SK-N-MC (cell line): ENCODE measurements around the gene MRPL12.
A peak's percentile ranks its signal among the peaks of the same experiment; 100 is the strongest.

ENCODE experiments used
- EZH2 ChIP-seq: fragments of 200-600 bp; sonication (generic); IDR thresholded peaks from one replicate; pipeline ENCODE4 v1.6.1; 2017; ENCODE audit warnings: antibody characterized with exemption
- FOXP2 ChIP-seq: optimal IDR thresholded peaks from 2 replicates; pipeline ENCODE3; 2011; ENCODE audit warnings: mild to moderate bottlenecking, moderate library complexity; ENCODE audit not compliant: insufficient read depth; ENCODE audit errors: extremely low read length, control extremely low read depth
- POLR2AphosphoS5 ChIP-seq: IDR thresholded peaks from 2 replicates; pipeline ENCODE4 v1.6.1; 2012; ENCODE audit warnings: mild to moderate bottlenecking, low read depth, low read length, borderline replicate concordance

GRCh38 chr17:81701288-81702071 lies 1.7 kb upstream of the MRPL12 start:
- TF ChIP-seq EZH2 (no peak), POLR2AphosphoS5 (peak; percentile 62; the same call in 1 of the 2 replicates), FOXP2 (no peak)
